Pancreas (tissue), 10 donors: ENCODE measurements around the gene DMRT2. TPM values are rescaled to one million over a fixed set of nuclear protein-coding genes. Genes with fewer than 3 reads are reported as not detected.
A peak's percentile ranks its signal among the peaks of the same experiment; 100 is the strongest.

ENCODE experiments used
- ATAC-seq, 4 donors: fragments of 200-7000 bp; cut with Tn5 transposase; one replicate each; pipeline versions ENCODE4 v1.8.0 to v1.9.1; 2020; ENCODE audit warnings: mild to moderate bottlenecking in 4 of 4, moderate library complexity in 4 of 4
- DNase-seq, 6 donors: peaks; one replicate each; pipeline ENCODE4 v3.0.0-alpha.2; 2020
- FAIRE-seq: peaks from 2 replicates; lab custom pipeline; 2012; peaks lifted over from hg19 to GRCh38; lab: Jason Lieb, UNC
- H3K27ac ChIP-seq, 4 donors: fragments of 200-600 bp; sonication (generic); 1 replicate in 3 of 4; 2 replicates in 1 of 4; pipeline versions ENCODE4 v1.5.0 to v1.8.0; 2020
- H3K27me3 ChIP-seq, 4 donors: fragments of 200-600 bp; one replicate each; pipeline ENCODE4 v1.8.0; 2021
- H3K36me3 ChIP-seq, 3 donors: fragments of 200-600 bp; sonication (generic) in 1 of 3; one replicate each; pipeline versions ENCODE4 v1.5.0 to v1.8.0; 2020 to 2021
- H3K4me1 ChIP-seq, 3 donors: fragments of 200-600 bp; one replicate each; pipeline ENCODE4 v1.8.0; 2021
- H3K4me3 ChIP-seq, 4 donors: fragments of 200-600 bp; sonication (generic) in 2 of 4; one replicate each; pipeline versions ENCODE4 v1.5.0 to v1.8.0; 2020 to 2021
- H3K9me3 ChIP-seq, 4 donors: fragments of 200-600 bp; one replicate each; pipeline ENCODE4 v1.8.0; 2021
- CTCF ChIP-seq, 4 donors: fragments of 200-600 bp; sonication (generic) in 3 of 4; IDR thresholded peaks; one replicate each; pipeline versions ENCODE4 v1.5.0 to v1.8.0; 2021; ENCODE audit warnings: antibody characterized with exemption in 4 of 4
- WGBS, 2 donors: extraction: QIAGEN DNeasy Blood & Tissue Kit; methylation state at CpG; one replicate each; pipeline ENCODE4 v1.1.7; 2013; 5-methylcytosine and 5-hydroxymethylcytosine counted together
- intact Hi-C, 3 donors: fragments of 100-400 bp; cut with DNase I; formaldehyde crosslinking; loops; one replicate each; pipeline versions ENCODE4 v1.11.1 to v1.14.2; 2022
- polyA plus RNA-seq, 2 donors: library from polyadenylated mRNA; stranded (reverse); fragments of 200-250 nt; gene quantifications; one replicate each; pipeline ENCODE4 v1.2.3, GENCODE V29; 2013
- total RNA-seq, 6 donors: library from RNA; stranded (reverse); fragmentation: NEBNext Ultra II Directional in 4 of 6; extraction: Animal tissue kit (Norgen Biotek cat#: 25700) in 4 of 6; gene quantifications; one replicate each; pipeline versions ENCODE4 v1.2.1 to v1.2.4, GENCODE V29; 2021 to 2023
- donor health status: healthy with polysubstance abuse.
- donor health status: DM: no; HTN: no; CAD: no; lungs with moderate emphysema.
- donor health status: DM: no; HTN: no; CAD: no.
- donor health status: control.
- donor health status: control.
- donor health status: Bipolar disorder and iron deficiency.
- donor health status: DM: yes; HTN: yes; CAD: no.
- donor health status: DM: no; HTN: no; CAD: no.
- donor health status: DM: no; HTN: no; CAD: no.
- donor health status: DM: yes; HTN: yes; CAD: no.

DMRT2 gene
- total and polyA plus RNA-seq, 8 donors: 0.07 to 0.14 TPM; not detected in 6

- 16 to 18% methylated on average over 11 of the region's 11 CpGs for WGBS, 2 donors
- no peak for TF ChIP-seq CTCF (IDR thresholded peaks at IDR 0.05)
- FAIRE-seq: no peak
- Histone ChIP-seq H3K4me1 (peaks cover 0 to 12% (median 8%) of the 10 kb centered on the region in 3 donors), H3K9me3 (no peaks in the 10 kb centered on the region), H3K4me3 (no peak overlapping the region), H3K36me3 (no peaks in the 10 kb centered on the region), H3K27ac (no peak overlapping the region), H3K27me3 (peaks cover 13 to 95% (median 17%) of the 10 kb centered on the region in 4 donors)
- DNase-seq: no peak
- intact Hi-C loops: no loop called here
- peak in 2 of 4 donors; percentile 12 to 48 for ATAC-seq
These were observed 5.5 kb upstream of the DMRT2 start for GRCh38 chr9:1044643-1045042.

- intact Hi-C loops: no loop called here
- DNase-seq (no peak), FAIRE-seq (no peak)
These were observed 3.3 kb upstream of the DMRT2 start for GRCh38 chr9:1046639-1047572.

GRCh38 chr9:1047591-1048230, 2.4 kb upstream of the DMRT2 start:
- peaks cover 14 to 79% (median 18%) of the 10 kb centered on the region in 4 donors for H3K27me3 ChIP-seq
- 6 to 7% methylated on average over 22 to 23 of the region's 23 CpGs for whole genome bisulfite sequencing, 2 donors
- DNase-seq: no peak
- no peaks in the 10 kb centered on the region for H3K36me3 ChIP-seq
- intact Hi-C loops: no loop called here
- no peak for TF ChIP-seq CTCF (IDR thresholded peaks at IDR 0.05)
- H3K9me3 ChIP-seq: no peaks in the 10 kb centered on the region
- peaks cover 0 to 12% (median 9%) of the 10 kb centered on the region in 3 donors for H3K4me1 ChIP-seq
- FAIRE-seq: no peak
- no peak for ATAC-seq
- H3K4me3 ChIP-seq: peak overlapping the region in 2 of 4 donors; percentile 22 to 45
- no peak overlapping the region for H3K27ac ChIP-seq

More at GRCh38 chr9:1046639-1047572, 3.3 kb upstream of the DMRT2 start:
- no peaks in the 10 kb centered on the region for H3K36me3 ChIP-seq
- 17 to 20% methylated on average over 31 to 36 of the region's 36 CpGs for WGBS, 2 donors
- peaks cover 0 to 12% (median 9%) of the 10 kb centered on the region in 3 donors for H3K4me1 ChIP-seq
- peak overlapping the region in 1 of 4 donors; percentile 45 for H3K4me3 ChIP-seq
- H3K27ac ChIP-seq: no peak overlapping the region
- no peak for ATAC-seq
- no peaks in the 10 kb centered on the region for H3K9me3 ChIP-seq
- no peak for TF ChIP-seq CTCF (IDR thresholded peaks at IDR 0.05)
- peaks cover 14 to 85% (median 16%) of the 10 kb centered on the region in 4 donors for H3K27me3 ChIP-seq

GRCh38 chr9:1048231-1048619, 1.9 kb upstream of the DMRT2 start:
- Histone ChIP-seq H3K27ac (no peak overlapping the region), H3K27me3 (peaks cover 14 to 79% (median 18%) of the 10 kb centered on the region in 4 donors), H3K9me3 (no peaks in the 10 kb centered on the region), H3K4me1 (peaks cover 0 to 12% (median 9%) of the 10 kb centered on the region in 3 donors), H3K36me3 (no peaks in the 10 kb centered on the region), H3K4me3 (peak overlapping the region in 2 of 4 donors; percentile 22 to 45)
- FAIRE-seq: no peak
- WGBS, 2 donors: 12 to 18% methylated on average over 8 of the region's 8 CpGs
- intact Hi-C loops: no loop called here
- ATAC-seq: no peak
- TF ChIP-seq CTCF (IDR thresholded peaks at IDR 0.05): no peak
- no peak for DNase-seq
